Measurements from ENCODE around the gene NDE1. TPM values are rescaled to one million over a fixed set of nuclear protein-coding genes. Genes with fewer than 3 reads are reported as not detected.

The NDE1 gene
- polyA plus RNA-seq, 1 donor (not counting 4 experiments of a cell fraction or from before 2014, with no cell fraction given), result 37.8 TPM

DNA sequence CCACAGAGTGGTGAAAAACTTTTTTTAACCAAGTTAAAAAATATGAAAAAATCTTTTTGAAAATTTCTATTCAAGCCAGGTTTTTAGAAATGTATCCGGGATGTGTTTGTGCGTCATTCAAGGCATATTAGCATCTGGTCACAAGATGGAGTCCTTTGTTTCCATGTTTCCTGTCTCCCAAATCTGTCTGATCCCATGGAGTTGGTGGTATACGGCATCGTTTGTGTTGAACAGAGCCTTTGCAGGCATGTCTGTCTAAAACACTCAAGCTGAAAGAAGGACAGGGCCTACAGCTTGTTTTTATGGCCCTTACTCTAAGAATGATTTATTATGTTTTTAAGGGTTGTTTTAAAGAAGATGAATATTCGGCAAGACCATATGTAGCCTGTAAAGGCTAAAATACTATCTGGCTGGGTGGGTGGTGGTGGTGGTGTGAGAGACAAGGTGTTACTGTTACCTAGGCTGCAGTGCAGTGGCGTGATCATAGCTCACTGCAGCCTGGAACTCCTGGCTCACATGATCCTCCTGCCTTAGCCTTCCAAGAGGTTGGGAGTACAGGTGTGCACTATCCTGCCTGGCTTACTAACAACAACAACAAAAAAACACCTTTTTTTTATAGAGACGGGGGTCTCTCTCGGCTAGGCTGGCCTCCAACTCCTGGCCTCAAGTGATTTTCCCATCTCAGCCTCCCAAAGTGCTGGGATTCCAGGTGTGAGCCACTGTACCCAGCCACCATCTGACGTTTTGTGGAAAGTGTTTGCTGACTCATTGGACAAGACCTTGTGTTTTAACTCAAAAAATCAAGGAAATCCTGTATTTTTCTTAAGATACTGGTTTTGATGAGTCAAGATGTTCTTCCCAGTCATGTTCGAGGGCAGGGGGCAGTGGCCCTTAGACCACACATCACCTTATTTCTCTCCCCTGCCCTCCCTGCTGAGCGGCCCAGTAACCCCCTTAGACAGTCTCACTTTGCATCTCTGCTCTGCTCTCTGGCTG is 52.2 kb downstream of the NDE1 start:
- H3K9me3 ChIP-seq (ENCODE audit: control insufficient read depth, low read depth, low read length), result no peaks in the 10 kb centered on the region
- H3K4me1 ChIP-seq (ENCODE audit: control insufficient read depth, extremely low read depth, insufficient read depth, low read length), result no peaks in the 10 kb centered on the region
- no peak overlapping the region for H3K27ac ChIP-seq (ENCODE audit: control insufficient read depth, insufficient read depth, low read length)
- H3K4me2 ChIP-seq (ENCODE audit: control insufficient read depth, extremely low read depth, insufficient read depth, low read depth, low read length), result no peak overlapping the region
- H3K27me3 ChIP-seq (ENCODE audit: control insufficient read depth, extremely low read depth, insufficient read depth, low read length), result no peaks in the 10 kb centered on the region
- no peaks in the 10 kb centered on the region for H3K9me1 ChIP-seq (ENCODE audit: control insufficient read depth, extremely low read depth, insufficient read depth, low read length)
- no peak for DNase-seq (ENCODE audit: low read depth, low spot score)
- no peaks in the 10 kb centered on the region for H3K79me2 ChIP-seq (ENCODE audit: control insufficient read depth, insufficient read depth, low read length)
- no peak for FAIRE-seq
- H3K4me3 ChIP-seq (ENCODE audit: control insufficient read depth in 2 of 3, extremely low read depth in 1 of 3, insufficient read depth in 2 of 3, low read depth in 1 of 3, low read length in 3 of 3), result no peak overlapping the region
- H2AFZ ChIP-seq (ENCODE audit: control insufficient read depth, low read length), result no peak overlapping the region
- H4K20me1 ChIP-seq (ENCODE audit: control insufficient read depth, extremely low read depth, insufficient read depth, low read length), result no peaks in the 10 kb centered on the region
- H3K9ac ChIP-seq (ENCODE audit: control insufficient read depth, extremely low read depth, insufficient read depth, low read length), result no peak overlapping the region
- peaks cover 37 to 40% of the 10 kb centered on the region in 2 experiments for H3K36me3 ChIP-seq (ENCODE audit: control insufficient read depth in 2 of 2, extremely low read depth in 1 of 2, insufficient read depth in 2 of 2, low read length in 2 of 2)
- TF ChIP-seq, protein P1, sequence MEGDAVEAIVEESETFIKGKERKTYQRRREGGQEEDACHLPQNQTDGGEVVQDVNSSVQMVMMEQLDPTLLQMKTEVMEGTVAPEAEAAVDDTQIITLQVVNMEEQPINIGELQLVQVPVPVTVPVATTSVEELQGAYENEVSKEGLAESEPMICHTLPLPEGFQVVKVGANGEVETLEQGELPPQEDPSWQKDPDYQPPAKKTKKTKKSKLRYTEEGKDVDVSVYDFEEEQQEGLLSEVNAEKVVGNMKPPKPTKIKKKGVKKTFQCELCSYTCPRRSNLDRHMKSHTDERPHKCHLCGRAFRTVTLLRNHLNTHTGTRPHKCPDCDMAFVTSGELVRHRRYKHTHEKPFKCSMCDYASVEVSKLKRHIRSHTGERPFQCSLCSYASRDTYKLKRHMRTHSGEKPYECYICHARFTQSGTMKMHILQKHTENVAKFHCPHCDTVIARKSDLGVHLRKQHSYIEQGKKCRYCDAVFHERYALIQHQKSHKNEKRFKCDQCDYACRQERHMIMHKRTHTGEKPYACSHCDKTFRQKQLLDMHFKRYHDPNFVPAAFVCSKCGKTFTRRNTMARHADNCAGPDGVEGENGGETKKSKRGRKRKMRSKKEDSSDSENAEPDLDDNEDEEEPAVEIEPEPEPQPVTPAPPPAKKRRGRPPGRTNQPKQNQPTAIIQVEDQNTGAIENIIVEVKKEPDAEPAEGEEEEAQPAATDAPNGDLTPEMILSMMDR (optimal IDR thresholded peaks at IDR 0.05 in 1 of 3, IDR thresholded peaks at IDR 0.05 in 1 of 3, conservative IDR thresholded peaks at IDR 0.05 in 1 of 3; ENCODE audit: extremely low read depth in 1 of 3, insufficient read depth in 2 of 3, low read length in 3 of 3), result no peak
- no peak for TF ChIP-seq EZH2 (IDR thresholded peaks at IDR 0.05; ENCODE audit: low read length)
- dilution Hi-C loops (cut with MboI; ENCODE audit: extremely low pct_ligation_motif_present, low sequenced_read_pairs), result no loop called here

DNA sequence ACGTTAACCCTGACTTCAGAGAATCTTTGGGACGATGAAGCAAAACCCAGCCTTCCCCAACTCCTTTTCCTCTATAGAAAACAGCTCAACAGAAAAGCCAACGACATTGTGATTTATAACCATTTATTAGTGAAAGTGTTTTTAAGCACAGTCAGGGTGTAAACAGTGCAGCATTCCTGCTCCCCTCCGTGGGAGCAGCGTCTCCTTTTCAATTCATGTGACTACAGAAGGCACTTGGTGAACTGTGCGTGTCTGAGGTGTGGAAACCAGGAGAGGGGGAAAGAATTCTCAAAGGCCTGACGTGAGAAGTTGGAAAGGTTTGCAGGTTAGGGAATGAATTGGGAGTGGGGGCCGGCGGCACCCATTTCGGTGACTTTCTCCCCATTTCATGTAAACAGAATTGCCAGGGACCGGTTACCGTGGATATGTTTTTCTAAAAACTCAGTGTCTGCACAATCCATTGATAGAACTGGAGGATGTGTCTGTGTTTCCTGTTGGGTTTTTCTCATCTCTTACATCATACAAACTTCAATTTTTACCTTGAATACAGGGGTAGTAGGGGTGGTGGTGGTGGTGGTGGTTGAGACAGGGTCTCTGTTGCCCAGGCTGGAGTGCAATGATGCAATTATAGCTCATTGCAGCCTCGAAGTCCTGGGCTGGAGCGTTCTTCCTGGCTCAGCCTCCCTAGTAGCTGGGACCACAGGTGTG is 53.1 kb downstream of the NDE1 start:
- H3K4me1 ChIP-seq (ENCODE audit: control insufficient read depth, extremely low read depth, insufficient read depth, low read length), result no peaks in the 10 kb centered on the region
- no peak overlapping the region for H3K9ac ChIP-seq (ENCODE audit: control insufficient read depth, extremely low read depth, insufficient read depth, low read length)
- H3K27ac ChIP-seq (ENCODE audit: control insufficient read depth, insufficient read depth, low read length), result no peak overlapping the region
- FAIRE-seq, result no peak
- H3K4me3 ChIP-seq (ENCODE audit: control insufficient read depth in 2 of 3, extremely low read depth in 1 of 3, insufficient read depth in 2 of 3, low read depth in 1 of 3, low read length in 3 of 3), result no peak overlapping the region
- dilution Hi-C loops (cut with MboI; ENCODE audit: extremely low pct_ligation_motif_present, low sequenced_read_pairs), result no loop called here
- H3K27me3 ChIP-seq (ENCODE audit: control insufficient read depth, extremely low read depth, insufficient read depth, low read length), result no peaks in the 10 kb centered on the region
- no peaks in the 10 kb centered on the region for H3K9me3 ChIP-seq (ENCODE audit: control insufficient read depth, low read depth, low read length)
- no peak overlapping the region for H2AFZ ChIP-seq (ENCODE audit: control insufficient read depth, low read length)
- no peak overlapping the region for H3K4me2 ChIP-seq (ENCODE audit: control insufficient read depth, extremely low read depth, insufficient read depth, low read depth, low read length)
- no peaks in the 10 kb centered on the region for H3K79me2 ChIP-seq (ENCODE audit: control insufficient read depth, insufficient read depth, low read length)
- peaks cover 38 to 40% of the 10 kb centered on the region in 2 experiments for H3K36me3 ChIP-seq (ENCODE audit: control insufficient read depth in 2 of 2, extremely low read depth in 1 of 2, insufficient read depth in 2 of 2, low read length in 2 of 2)
- DNase-seq (ENCODE audit: low read depth, low spot score), result no peak
- TF ChIP-seq, protein P1 (optimal IDR thresholded peaks at IDR 0.05 in 1 of 3, IDR thresholded peaks at IDR 0.05 in 1 of 3, conservative IDR thresholded peaks at IDR 0.05 in 1 of 3; ENCODE audit: extremely low read depth in 1 of 3, insufficient read depth in 2 of 3, low read length in 3 of 3), result no peak
- no peak for TF ChIP-seq EZH2 (IDR thresholded peaks at IDR 0.05; ENCODE audit: low read length)
- H3K9me1 ChIP-seq (ENCODE audit: control insufficient read depth, extremely low read depth, insufficient read depth, low read length), result no peaks in the 10 kb centered on the region
- H4K20me1 ChIP-seq (ENCODE audit: control insufficient read depth, extremely low read depth, insufficient read depth, low read length), result no peaks in the 10 kb centered on the region

Data from keratinocyte (primary cell).